Measurements from ENCODE around the gene TBC1D1. TPM values are rescaled to one million over a fixed set of nuclear protein-coding genes. Genes with fewer than 3 reads are reported as not detected.
"Not testable (repeated sequence)": the region's sequence is repeated elsewhere in the genome, so short reads cannot be mapped to it uniquely, and the experiment has no call there.

TBC1D1 gene
- total and polyA plus RNA-seq, 2 donors, result 74.7 to 115 TPM

DNA sequence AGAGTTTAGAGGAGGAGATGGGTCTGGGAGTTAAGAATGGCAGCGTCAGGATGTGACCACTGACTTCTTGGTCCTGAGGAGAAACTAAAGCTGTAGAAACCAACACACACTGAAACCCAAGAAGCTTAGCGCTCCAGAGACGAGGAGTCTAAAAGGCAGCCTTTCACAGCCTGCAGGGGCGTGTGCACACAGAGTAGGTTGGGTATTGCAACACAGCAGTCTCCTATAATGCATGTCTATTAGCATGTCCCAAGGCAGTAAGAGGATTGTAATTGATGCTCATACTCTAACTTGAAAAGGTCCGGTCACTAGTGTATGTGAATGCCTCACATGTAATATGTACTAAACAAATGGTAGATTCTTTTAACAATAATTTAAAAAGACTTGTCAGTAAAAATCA is 126.7 kb downstream of the TBC1D1 start:
- Histone ChIP-seq H3K4me1 (ENCODE audit: insufficient read depth) (no peaks in the 10 kb centered on the region), H3K4me3 (ENCODE audit: low read depth, low read length) (no peak overlapping the region), H3K36me3 (ENCODE audit: insufficient read depth) (peaks cover 2% of the 10 kb centered on the region), H3K27ac (ENCODE audit: low read depth) (no peak overlapping the region)
- DNase-seq (ENCODE audit: extremely low spot score), result no peak
- 93% methylated on average over 5 of the region's 5 CpGs for WGBS

DNA sequence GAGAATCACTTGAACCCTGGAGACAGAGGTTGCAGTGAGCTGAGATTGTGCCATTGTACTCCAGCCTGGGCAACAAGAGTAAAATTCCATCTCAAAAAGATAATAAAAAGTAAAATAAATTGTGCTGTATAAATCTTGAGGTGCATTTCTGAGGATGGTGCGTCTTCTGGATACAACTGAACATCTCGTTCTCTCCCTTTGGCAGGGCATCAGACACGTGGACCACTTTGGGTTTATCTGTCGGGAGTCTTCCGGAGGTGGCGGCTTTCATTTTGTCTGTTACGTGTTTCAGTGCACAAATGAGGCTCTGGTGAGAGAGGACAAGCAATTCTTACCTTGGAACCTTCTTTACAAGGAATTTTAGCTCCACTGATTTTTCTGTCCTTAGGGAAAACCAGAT is 129.5 kb downstream of the TBC1D1 start:
- Histone ChIP-seq H3K4me3 (ENCODE audit: low read depth, low read length) (no peak overlapping the region), H3K36me3 (ENCODE audit: insufficient read depth) (no peaks in the 10 kb centered on the region), H3K27ac (ENCODE audit: low read depth) (no peak overlapping the region), H3K4me1 (ENCODE audit: insufficient read depth) (no peaks in the 10 kb centered on the region)
- DNase-seq (ENCODE audit: extremely low spot score), result no peak
- 90% methylated on average over 7 of the region's 7 CpGs for WGBS

DNA sequence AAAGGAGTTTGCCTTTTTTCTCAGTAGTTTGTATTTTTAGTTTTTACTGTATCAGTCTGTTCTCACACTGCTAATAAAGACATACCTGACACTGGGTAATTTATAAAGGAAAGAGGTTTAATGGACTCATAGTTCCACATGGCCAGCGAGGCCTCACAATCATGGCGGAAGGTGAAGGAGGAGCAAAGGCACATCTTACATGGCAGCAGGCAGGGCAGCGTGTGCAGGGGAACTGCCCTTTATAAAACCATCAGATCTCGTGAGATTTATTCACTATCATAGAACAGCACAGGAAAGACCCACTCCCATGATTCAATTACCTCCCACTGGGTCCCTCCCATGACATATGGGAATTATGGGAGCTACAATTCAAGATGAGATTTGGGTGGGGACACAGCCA is 130.1 kb downstream of the TBC1D1 start:
- not testable (repeated sequence) for H3K4me3 ChIP-seq (ENCODE audit: low read depth, low read length); DNase-seq (ENCODE audit: extremely low spot score); H3K27ac ChIP-seq (ENCODE audit: low read depth); H3K36me3 ChIP-seq (ENCODE audit: insufficient read depth); H3K4me1 ChIP-seq (ENCODE audit: insufficient read depth)
- WGBS, result 98% methylated on average over 4 of the region's 4 CpGs

DNA sequence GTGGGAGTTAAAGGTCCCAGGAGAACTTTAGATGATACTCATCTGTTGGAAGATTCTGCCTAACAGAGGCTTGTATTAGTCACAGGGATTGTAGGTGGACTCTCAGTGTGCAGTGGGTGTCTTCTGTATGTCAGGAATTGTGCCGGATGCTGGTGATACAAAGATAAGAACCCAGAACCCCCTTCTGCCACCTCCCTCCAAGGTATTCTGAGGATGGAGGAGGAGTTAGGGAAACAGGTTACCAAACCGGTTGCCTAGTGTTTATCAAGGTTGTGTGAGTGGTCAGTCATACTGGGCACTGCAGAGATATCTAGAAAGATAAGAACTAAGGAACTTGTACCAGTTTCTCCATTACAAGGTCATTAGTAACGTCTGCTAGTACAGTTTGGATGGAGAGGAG is 130.9 kb downstream of the TBC1D1 start:
- Histone ChIP-seq H3K27ac (ENCODE audit: low read depth) (no peak overlapping the region), H3K36me3 (ENCODE audit: insufficient read depth) (no peaks in the 10 kb centered on the region), H3K4me1 (ENCODE audit: insufficient read depth) (no peaks in the 10 kb centered on the region), H3K4me3 (ENCODE audit: low read depth, low read length) (no peak overlapping the region)
- whole genome bisulfite sequencing, result 73% methylated on average over 3 of the region's 3 CpGs
- no peak for DNase-seq (ENCODE audit: extremely low spot score)

DNA sequence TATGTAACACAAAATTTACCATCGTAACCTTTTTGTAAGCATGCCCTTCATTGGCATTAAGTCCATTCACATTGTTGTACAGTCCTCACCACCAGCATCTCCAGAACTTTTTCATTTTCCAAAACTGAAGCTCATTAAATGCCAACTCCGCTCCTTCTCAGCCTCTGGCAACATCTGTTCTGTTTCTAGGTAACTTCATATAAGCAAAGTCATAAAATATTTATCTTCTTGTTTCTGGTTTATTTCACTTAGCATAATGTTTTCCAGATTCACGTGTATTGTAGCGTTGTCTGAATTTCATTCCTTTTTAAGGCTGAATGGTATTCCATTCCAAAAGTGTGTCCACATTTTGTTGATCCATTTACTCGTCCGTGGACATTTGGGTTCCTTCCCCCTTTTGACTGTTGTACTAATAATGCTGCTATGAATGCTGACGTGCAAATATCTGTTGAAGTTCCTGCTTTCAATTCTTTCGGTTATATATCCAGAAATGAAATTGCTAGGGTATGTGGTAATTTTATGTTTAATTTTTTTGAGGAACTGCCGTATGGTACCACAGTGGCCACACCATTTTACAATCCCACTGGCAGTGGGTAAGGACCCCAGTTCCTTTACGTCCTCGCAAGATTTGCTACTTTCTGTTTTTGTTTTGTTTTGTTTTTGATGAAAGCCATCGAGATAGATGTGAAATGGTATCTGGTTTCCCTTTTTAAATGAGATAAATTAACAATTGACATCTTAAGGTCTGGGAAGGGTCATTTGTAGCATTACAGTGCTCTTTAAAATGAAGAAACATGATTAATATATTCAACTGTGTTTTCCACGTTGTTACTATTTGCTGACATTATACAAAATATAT is 132.7 kb downstream of the TBC1D1 start:
- no peak for DNase-seq (ENCODE audit: extremely low spot score)
- Histone ChIP-seq H3K36me3 (ENCODE audit: insufficient read depth) (no peaks in the 10 kb centered on the region), H3K27ac (ENCODE audit: low read depth) (no peak overlapping the region), H3K4me3 (ENCODE audit: low read depth, low read length) (no peak overlapping the region), H3K4me1 (ENCODE audit: insufficient read depth) (no peaks in the 10 kb centered on the region)
- 43% methylated on average over 13 of the region's 13 CpGs for WGBS

DNA sequence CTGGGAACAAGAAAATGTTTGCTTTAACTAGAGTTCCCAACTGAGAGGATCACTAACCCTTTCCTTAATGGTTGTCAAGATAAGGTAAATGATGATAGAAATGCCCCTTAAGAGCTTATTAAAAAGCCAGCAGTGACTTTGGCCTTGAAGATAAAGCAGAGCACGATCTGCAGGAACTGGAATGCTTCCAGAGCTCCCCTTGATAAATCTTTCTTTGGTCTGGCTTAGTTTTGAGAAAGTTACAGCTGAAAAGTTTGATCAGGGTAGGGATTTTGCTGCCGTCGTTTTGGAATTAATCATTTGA is 133.3 kb downstream of the TBC1D1 start:
- DNase-seq (ENCODE audit: extremely low spot score), result peak; percentile 32
- Histone ChIP-seq H3K27ac (ENCODE audit: low read depth) (no peak overlapping the region), H3K4me3 (ENCODE audit: low read depth, low read length) (no peak overlapping the region)

DNA sequence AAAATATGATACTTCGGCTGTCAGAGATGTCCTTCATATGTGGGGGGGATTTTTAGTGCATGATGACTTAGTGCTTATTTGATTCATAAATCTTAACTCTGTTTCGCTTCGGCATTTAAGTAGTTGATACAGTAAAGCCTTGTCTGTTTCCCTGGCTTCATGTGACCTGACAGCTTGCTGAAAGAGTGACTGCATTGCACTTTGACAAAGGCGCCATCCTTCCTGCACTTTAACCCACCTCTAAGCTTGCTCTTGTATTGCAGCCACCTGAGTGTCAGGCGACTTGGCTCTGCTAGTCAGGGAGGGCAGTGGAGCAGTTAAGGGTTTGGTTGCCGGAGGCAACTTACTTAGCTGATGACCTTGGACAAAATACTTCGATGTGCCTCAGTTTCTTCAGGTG is 134.8 kb downstream of the TBC1D1 start:
- Histone ChIP-seq H3K4me1 (ENCODE audit: insufficient read depth) (no peaks in the 10 kb centered on the region), H3K4me3 (ENCODE audit: low read depth, low read length) (no peak overlapping the region), H3K27ac (ENCODE audit: low read depth) (no peak overlapping the region), H3K36me3 (ENCODE audit: insufficient read depth) (peaks cover 5% of the 10 kb centered on the region)
- WGBS, result 92% methylated on average over 7 of the region's 7 CpGs
- DNase-seq (ENCODE audit: extremely low spot score), result no peak

More for the DNA sequence above, 133.3 kb downstream of the TBC1D1 start:
- Histone ChIP-seq H3K4me1 (ENCODE audit: insufficient read depth) (no peaks in the 10 kb centered on the region), H3K36me3 (ENCODE audit: insufficient read depth) (no peaks in the 10 kb centered on the region)
- WGBS, result 18% methylated on average over 3 of the region's 3 CpGs

DNA sequence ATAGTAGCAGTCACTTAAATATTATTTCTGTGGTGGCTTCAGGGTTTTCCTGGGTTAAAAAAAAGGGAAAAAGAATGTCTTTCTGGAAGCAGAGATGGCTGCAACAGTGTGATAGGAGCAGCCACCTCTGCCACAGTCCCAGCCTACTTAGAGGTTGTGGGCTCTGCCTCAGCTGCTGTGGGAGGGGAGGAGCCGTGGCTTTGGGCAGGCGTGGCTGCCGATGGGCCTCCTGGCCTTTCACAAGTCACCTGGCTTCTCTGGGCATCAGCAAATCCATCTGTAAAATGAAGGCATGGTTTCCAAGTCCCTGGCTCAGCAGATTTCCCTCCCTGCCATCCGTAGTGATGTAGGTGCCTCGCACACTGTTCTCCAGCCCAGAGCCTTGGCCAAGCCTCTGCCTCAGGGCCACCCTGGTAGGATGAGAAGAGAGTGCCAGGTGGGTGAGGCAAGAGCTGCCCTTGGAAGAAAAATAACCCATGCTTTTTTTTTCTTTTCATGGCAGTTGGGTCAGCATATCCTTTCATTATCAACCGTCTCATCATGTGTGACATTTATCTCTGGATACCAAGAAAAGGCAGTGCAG is 135.4 kb downstream of the TBC1D1 start:
- Histone ChIP-seq H3K4me3 (ENCODE audit: low read depth, low read length) (no peak overlapping the region), H3K4me1 (ENCODE audit: insufficient read depth) (no peaks in the 10 kb centered on the region), H3K27ac (ENCODE audit: low read depth) (no peak overlapping the region), H3K36me3 (ENCODE audit: insufficient read depth) (peaks cover 5% of the 10 kb centered on the region)
- 88% methylated on average over 6 of the region's 6 CpGs for WGBS
- no peak for DNase-seq (ENCODE audit: extremely low spot score)

DNA sequence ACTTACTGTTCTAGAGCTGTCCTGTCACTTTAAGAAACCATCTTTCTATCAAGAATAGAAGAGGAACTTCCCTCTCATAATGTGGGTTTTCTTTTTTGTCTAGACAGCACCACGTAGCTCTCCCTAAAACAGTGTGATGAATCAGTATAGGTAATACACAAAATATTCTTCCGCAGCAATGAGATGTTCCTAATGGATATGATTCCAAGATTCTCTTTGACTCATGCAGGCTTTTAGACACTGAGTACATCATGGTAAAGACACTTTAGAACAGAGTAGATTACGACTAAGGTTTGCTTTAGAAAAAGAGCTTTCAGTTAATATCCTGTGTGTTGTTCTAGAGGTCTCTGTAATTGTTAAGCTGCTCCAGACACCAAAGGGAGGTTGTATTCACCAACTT is 139.1 kb downstream of the TBC1D1 start:
- DNase-seq (ENCODE audit: extremely low spot score), result no peak
- Histone ChIP-seq H3K36me3 (ENCODE audit: insufficient read depth) (peaks cover 5% of the 10 kb centered on the region), H3K27ac (ENCODE audit: low read depth) (no peak overlapping the region), H3K4me3 (ENCODE audit: low read depth, low read length) (no peak overlapping the region), H3K4me1 (ENCODE audit: insufficient read depth) (no peaks in the 10 kb centered on the region)
- WGBS, result 53% methylated on average over 3 of the region's 3 CpGs

DNA sequence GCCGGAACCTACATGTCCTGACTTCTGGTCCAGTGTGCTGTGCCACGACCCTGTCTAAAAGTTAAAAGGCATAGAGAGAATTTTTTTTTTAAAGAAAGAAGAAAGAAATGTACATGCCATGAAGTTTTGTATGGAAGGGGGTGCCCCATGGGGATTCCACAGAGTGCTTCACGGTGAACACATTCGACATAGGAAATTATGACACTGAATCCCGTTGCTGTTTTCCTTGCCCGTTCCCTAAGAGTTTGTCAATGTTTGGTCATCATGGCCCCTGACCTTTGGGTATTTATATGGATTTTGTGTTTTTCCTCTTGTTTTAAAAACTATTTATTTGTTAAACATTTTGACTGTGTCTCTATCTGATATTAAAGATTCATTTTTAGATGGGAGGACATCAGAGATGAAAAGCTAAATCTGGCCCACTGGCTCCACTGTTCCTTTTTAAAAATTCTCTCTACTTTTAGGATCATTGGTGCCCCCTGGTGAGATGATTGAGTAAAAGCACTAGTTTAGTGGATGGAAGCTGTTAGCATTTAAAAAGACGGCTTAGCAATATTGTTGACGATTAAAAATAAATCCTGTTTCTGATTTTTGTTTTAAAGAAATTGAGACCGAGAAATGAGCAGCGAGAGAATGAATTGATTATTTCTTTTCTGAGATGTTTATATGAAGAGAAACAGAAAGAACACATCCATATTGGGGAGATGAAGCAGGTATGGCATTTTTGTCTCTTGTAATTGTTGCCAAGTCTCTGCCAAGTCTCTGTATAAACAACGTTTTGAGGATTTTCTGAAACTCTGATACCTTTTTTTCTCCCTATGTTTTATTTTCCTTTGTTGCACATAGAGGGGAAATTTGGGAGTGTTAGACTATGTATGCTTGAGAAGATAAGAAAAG is 144.3 kb downstream of the TBC1D1 start:
- H3K27ac ChIP-seq (ENCODE audit: low read depth), result no peak overlapping the region
- 62% methylated on average over 11 of the region's 11 CpGs for WGBS
- no peak overlapping the region for H3K4me3 ChIP-seq (ENCODE audit: low read depth, low read length)
- H3K4me1 ChIP-seq (ENCODE audit: insufficient read depth), result no peaks in the 10 kb centered on the region
- peaks cover 3% of the 10 kb centered on the region for H3K36me3 ChIP-seq (ENCODE audit: insufficient read depth)
- peak; percentile 53 for DNase-seq (ENCODE audit: extremely low spot score)

DNA sequence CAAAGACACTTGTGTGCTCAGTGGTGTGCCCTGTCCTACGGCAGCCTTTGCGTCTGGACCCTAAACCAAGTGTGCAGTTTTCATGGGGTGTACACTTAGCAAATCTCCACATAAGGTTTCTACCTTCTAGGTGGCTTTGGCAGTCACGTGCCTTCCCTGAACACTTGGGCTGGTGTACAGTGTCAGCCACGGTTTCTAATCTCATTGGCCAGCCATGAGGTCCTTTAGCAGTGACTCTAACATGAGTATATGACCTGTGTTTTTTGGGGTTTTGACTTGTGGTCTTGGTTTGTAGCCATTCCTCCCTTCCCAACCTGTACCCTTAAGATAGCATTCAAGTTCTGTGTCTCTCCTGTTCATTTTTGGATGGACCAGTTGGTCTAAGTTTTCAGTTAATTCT is 145.7 kb downstream of the TBC1D1 start:
- H3K4me3 ChIP-seq (ENCODE audit: low read depth, low read length), result no peak overlapping the region
- 89% methylated on average over 4 of the region's 4 CpGs for WGBS
- no peak for DNase-seq (ENCODE audit: extremely low spot score)
- H3K4me1 ChIP-seq (ENCODE audit: insufficient read depth), result no peaks in the 10 kb centered on the region
- H3K36me3 ChIP-seq (ENCODE audit: insufficient read depth), result peaks cover 2% of the 10 kb centered on the region
- no peak overlapping the region for H3K27ac ChIP-seq (ENCODE audit: low read depth)

DNA sequence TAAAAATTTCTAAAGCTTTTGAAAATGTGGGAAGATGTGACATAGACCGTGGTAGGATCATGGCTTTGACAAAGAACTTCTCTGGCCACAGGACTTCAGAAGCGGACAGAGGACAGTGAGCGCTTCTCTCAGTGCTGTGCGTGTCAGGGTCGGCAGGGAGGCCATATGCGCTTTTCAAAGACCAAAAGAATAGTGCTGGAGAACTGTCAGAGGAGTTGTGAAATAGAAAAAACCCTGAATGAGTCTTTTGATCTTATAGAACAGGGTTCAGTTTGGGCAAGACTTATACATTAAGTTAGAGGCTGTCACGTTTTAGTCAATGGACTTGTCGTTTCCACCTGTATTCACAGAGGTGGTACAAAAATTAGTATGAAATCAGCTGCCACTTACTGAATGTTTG is 146.7 kb downstream of the TBC1D1 start:
- WGBS, result 83% methylated on average over 8 of the region's 8 CpGs
- Histone ChIP-seq H3K4me3 (ENCODE audit: low read depth, low read length) (no peak overlapping the region), H3K36me3 (ENCODE audit: insufficient read depth) (peaks cover 2% of the 10 kb centered on the region), H3K27ac (ENCODE audit: low read depth) (no peak overlapping the region), H3K4me1 (ENCODE audit: insufficient read depth) (no peaks in the 10 kb centered on the region)
- DNase-seq (ENCODE audit: extremely low spot score), result no peak

DNA sequence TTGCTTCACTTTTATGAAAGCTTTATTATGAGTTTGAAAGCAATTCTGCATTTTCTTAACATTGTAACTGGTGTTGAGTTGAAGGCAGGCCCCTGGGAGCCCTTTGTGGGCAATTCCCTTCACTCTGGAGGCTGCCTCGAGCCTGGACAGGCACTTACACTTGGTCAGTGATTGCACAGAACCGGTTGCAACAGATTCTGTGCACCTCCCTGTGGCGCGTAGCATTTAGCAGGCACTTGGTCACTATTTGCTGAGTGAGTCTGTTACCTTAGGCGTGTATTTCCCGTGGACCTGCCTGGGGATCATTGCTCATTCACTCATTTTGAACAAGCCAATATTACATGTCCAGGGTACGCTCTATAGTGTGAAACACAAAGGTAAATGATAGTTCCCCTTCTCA is 149.7 kb downstream of the TBC1D1 start:
- DNase-seq (ENCODE audit: extremely low spot score), result no peak
- Histone ChIP-seq H3K27ac (ENCODE audit: low read depth) (no peak overlapping the region), H3K4me1 (ENCODE audit: insufficient read depth) (no peaks in the 10 kb centered on the region), H3K4me3 (ENCODE audit: low read depth, low read length) (no peak overlapping the region), H3K36me3 (ENCODE audit: insufficient read depth) (peaks cover 6% of the 10 kb centered on the region)
- 80% methylated on average over 7 of the region's 7 CpGs for WGBS

DNA sequence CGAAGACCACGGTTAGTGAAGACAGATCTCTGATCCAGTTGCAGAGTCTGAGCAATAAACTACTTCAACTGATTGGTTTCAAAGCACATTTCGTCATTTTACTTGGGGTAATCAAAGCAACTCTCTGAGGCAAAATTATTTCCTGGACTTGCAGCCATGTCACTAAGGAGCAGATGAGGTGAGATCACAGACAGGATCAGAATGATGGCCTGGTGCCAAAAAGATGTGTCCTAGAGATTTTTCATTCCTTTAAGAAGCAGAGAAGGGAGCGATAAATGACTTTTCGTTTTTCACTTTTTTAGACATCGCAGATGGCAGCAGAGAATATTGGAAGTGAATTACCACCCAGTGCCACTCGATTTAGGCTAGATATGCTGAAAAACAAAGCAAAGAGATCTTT is 153.2 kb downstream of the TBC1D1 start:
- 89% methylated on average over 7 of the region's 7 CpGs for WGBS
- Histone ChIP-seq H3K4me3 (ENCODE audit: low read depth, low read length) (no peak overlapping the region), H3K36me3 (ENCODE audit: insufficient read depth) (peaks cover 4% of the 10 kb centered on the region), H3K4me1 (ENCODE audit: insufficient read depth) (no peaks in the 10 kb centered on the region), H3K27ac (ENCODE audit: low read depth) (no peak overlapping the region)
- no peak for DNase-seq (ENCODE audit: extremely low spot score)

Data from urinary bladder (tissue), 4 donors.